Panc1 (cell line): ENCODE measurements around the gene UBTD2. TPM values are rescaled to one million over a fixed set of nuclear protein-coding genes. Genes with fewer than 3 reads are reported as not detected.
A peak's percentile ranks its signal among the peaks of the same experiment; 100 is the strongest.

ENCODE experiments used
- ATAC-seq: fragments of 200-7000 bp; cut with Tn5 transposase; 2 replicates; pipeline ENCODE4 v1.9.1; 2020; ENCODE audit warnings: mild to moderate bottlenecking, moderate library complexity
- BruUV-seq: library from RNA; stranded (reverse); fragments of 400-500 nt; replicated peaks from 2 replicates; lab custom pipeline; 2021; lab: Mats Ljungman, UMichigan
- CTCF ChIA-PET: fragments of 300-600 bp; sonication (Branson Sonifier 250); formaldehyde crosslinking; loops from one replicate; lab custom pipeline; 2022; ENCODE audit warnings: antibody characterized with exemption; lab: Charles Lee
- POLR2A ChIA-PET: fragments of 300-600 bp; sonication (Branson Sonifier 250); formaldehyde crosslinking; loops from one replicate; lab custom pipeline; 2022; ENCODE audit warnings: antibody characterized with exemption; lab: Charles Lee
- DNase-seq: peaks from one replicate; pipeline ENCODE4 v3.0.0-alpha.2; 2010; ENCODE audit warnings: low read depth, low spot score
- H3K27ac ChIP-seq: 2 replicates; pipeline ENCODE4 v1.5.1; 2011; ENCODE audit warnings: mild to moderate bottlenecking, low read length, inconsistent platforms
- H3K27me3 ChIP-seq: fragments of 200-500 bp; sonication (Bioruptor generic); 2 replicates; pipeline ENCODE4 v1.6.0; 2014; ENCODE audit warnings: low read length, inconsistent platforms; ENCODE audit not compliant: control insufficient read depth, insufficient read depth
- H3K36me3 ChIP-seq: fragments of 200-500 bp; sonication (Bioruptor generic); 2 replicates; pipeline ENCODE4 v1.5.1; 2014; ENCODE audit warnings: inconsistent platforms, mild to moderate bottlenecking, low read length, moderate library complexity; ENCODE audit not compliant: control insufficient read depth, insufficient read depth
- H3K4me1 ChIP-seq: 2 replicates; pipeline ENCODE4 v1.5.1; 2011; ENCODE audit warnings: inconsistent platforms, mild to moderate bottlenecking, low read length, moderate library complexity; ENCODE audit not compliant: control insufficient read depth, insufficient read depth
- H3K4me3 ChIP-seq, 2 experiments: 2 replicates each; pipeline ENCODE4 v1.5.1; 2011 to 2012; ENCODE audit warnings: low read depth in 2 of 2, low read length in 2 of 2, mild to moderate bottlenecking in 2 of 2, inconsistent platforms in 1 of 2, moderate library complexity in 1 of 2
- H3K9me3 ChIP-seq: fragments of 200-500 bp; sonication (Bioruptor generic); 2 replicates; pipeline ENCODE4 v1.5.1; 2014; ENCODE audit warnings: low read depth, mild to moderate bottlenecking, inconsistent platforms, low read length, moderate library complexity; ENCODE audit not compliant: control insufficient read depth, insufficient read depth
- POLR2AphosphoS5 ChIP-seq: IDR thresholded peaks from 2 replicates; pipeline ENCODE4 v1.6.1; 2012; ENCODE audit warnings: mild to moderate bottlenecking, low read depth, low read length, moderate library complexity
- SIN3A ChIP-seq: IDR thresholded peaks from 2 replicates; pipeline ENCODE4 v1.6.1; 2012; ENCODE audit warnings: low read depth, mild to moderate bottlenecking, low read length, moderate library complexity, borderline replicate concordance; ENCODE audit not compliant: insufficient read depth
- TCF7L2 ChIP-seq: IDR thresholded peaks from 2 replicates; pipeline ENCODE4 v1.6.1; 2011; ENCODE audit warnings: mild to moderate bottlenecking, low read depth, low read length, inconsistent platforms
- in situ Hi-C: cut with HindIII; loops from 2 replicates; pipeline ENCODE4 v1.10.0; 2016; ENCODE audit warnings: low sequenced_read_pairs, low pct_unique_long_range_greater_than_20kb
- intact Hi-C: fragments of 100-400 bp; cut with micrococcal nuclease; formaldehyde crosslinking; loops from one replicate; pipeline ENCODE4 v1.10.0; 2022; ENCODE audit not compliant: unreplicated experiment
- total RNA-seq: library from RNA; stranded (reverse); gene quantifications from one replicate; pipeline ENCODE4 v1.2.1, GENCODE V29; 2021; ENCODE audit not compliant: unreplicated experiment
- TF ChIP-seq, protein P1 (sequence below), 2 experiments: IDR thresholded peaks; 2 replicates each; pipeline ENCODE4 v1.6.1; 2011 to 2012; ENCODE audit warnings: low read depth in 2 of 2, control low read depth in 1 of 2, low read length in 1 of 2, mild to moderate bottlenecking in 1 of 2, moderate library complexity in 1 of 2; ENCODE audit not compliant: insufficient read depth in 1 of 2
- TF ChIP-seq, protein P2 (sequence below): fragments of 450-650 bp; IDR thresholded peaks from 2 replicates; pipeline ENCODE4 v1.5.1; 2017; ENCODE audit warnings: mild to moderate bottlenecking

The UBTD2 gene
- total RNA-seq, 1 experiment from 2014 or later, result 32.5 TPM

DNA sequence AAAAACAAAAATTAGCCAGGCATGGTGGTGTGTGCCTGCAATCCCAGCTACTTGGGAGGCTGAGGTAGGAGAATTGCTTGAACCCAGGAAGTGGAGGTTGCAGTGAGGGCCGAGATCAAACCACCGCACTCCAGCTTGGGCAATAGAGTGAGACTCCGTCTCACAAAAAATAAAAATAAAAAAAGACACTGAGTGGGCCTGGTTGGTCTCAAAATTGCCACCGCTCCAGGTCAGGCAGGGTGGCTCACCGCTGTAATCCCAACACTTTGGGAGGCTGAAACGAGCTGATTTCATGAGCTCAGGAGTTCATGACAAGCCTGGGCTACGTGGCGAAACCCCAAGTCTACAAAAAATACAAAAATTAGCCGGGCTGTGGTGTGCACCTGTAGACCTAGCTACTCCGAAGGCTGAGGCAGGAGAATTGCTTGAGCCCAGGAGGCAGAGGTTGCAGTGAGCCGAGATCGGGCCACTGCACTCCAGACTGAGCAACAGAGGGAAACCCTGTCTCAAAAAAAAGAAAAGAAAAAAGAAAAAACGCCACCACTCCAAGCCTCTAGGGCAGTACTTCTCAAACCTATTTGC lies 97.4 kb downstream of the UBTD2 start:
- Histone ChIP-seq H3K4me1 (peaks cover 14% of the 10 kb centered on the region; the same call in 1 of the 2 replicates), H3K27me3 (no peaks in the 10 kb centered on the region), H3K9me3 (no peaks in the 10 kb centered on the region), H3K36me3 (no peaks in the 10 kb centered on the region; the same call in 1 of the 2 replicates), H3K27ac (peak overlapping the region; percentile 81), H3K4me3 (peak overlapping the region; percentile 85 to 94)
- in situ Hi-C loops (no loop called here), intact Hi-C loops (no loop called here)
- TF ChIP-seq TCF7L2, result no peak
- TF ChIP-seq POLR2AphosphoS5, result no peak
- TF ChIP-seq, protein P1, sequence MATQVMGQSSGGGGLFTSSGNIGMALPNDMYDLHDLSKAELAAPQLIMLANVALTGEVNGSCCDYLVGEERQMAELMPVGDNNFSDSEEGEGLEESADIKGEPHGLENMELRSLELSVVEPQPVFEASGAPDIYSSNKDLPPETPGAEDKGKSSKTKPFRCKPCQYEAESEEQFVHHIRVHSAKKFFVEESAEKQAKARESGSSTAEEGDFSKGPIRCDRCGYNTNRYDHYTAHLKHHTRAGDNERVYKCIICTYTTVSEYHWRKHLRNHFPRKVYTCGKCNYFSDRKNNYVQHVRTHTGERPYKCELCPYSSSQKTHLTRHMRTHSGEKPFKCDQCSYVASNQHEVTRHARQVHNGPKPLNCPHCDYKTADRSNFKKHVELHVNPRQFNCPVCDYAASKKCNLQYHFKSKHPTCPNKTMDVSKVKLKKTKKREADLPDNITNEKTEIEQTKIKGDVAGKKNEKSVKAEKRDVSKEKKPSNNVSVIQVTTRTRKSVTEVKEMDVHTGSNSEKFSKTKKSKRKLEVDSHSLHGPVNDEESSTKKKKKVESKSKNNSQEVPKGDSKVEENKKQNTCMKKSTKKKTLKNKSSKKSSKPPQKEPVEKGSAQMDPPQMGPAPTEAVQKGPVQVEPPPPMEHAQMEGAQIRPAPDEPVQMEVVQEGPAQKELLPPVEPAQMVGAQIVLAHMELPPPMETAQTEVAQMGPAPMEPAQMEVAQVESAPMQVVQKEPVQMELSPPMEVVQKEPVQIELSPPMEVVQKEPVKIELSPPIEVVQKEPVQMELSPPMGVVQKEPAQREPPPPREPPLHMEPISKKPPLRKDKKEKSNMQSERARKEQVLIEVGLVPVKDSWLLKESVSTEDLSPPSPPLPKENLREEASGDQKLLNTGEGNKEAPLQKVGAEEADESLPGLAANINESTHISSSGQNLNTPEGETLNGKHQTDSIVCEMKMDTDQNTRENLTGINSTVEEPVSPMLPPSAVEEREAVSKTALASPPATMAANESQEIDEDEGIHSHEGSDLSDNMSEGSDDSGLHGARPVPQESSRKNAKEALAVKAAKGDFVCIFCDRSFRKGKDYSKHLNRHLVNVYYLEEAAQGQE (IDR thresholded peaks at IDR 0.05; ENCODE audit: insufficient read depth in 1 of 2, low read depth in 2 of 2, low read length in 1 of 2), result no peak
- TF ChIP-seq SIN3A, result no peak
- TF ChIP-seq, protein P2, sequence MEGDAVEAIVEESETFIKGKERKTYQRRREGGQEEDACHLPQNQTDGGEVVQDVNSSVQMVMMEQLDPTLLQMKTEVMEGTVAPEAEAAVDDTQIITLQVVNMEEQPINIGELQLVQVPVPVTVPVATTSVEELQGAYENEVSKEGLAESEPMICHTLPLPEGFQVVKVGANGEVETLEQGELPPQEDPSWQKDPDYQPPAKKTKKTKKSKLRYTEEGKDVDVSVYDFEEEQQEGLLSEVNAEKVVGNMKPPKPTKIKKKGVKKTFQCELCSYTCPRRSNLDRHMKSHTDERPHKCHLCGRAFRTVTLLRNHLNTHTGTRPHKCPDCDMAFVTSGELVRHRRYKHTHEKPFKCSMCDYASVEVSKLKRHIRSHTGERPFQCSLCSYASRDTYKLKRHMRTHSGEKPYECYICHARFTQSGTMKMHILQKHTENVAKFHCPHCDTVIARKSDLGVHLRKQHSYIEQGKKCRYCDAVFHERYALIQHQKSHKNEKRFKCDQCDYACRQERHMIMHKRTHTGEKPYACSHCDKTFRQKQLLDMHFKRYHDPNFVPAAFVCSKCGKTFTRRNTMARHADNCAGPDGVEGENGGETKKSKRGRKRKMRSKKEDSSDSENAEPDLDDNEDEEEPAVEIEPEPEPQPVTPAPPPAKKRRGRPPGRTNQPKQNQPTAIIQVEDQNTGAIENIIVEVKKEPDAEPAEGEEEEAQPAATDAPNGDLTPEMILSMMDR, result no peak
- POLR2A ChIA-PET, result no interaction called here
- DNase-seq (no peak), ATAC-seq (no peak)
- CTCF ChIA-PET, result interaction anchor here (0.7 kb wide), 1 partner anchor 105 kb away, joined by 3 read pairs; no protein-coding TSS in a partner anchor
- no TSS peak for BruUV-seq

DNA sequence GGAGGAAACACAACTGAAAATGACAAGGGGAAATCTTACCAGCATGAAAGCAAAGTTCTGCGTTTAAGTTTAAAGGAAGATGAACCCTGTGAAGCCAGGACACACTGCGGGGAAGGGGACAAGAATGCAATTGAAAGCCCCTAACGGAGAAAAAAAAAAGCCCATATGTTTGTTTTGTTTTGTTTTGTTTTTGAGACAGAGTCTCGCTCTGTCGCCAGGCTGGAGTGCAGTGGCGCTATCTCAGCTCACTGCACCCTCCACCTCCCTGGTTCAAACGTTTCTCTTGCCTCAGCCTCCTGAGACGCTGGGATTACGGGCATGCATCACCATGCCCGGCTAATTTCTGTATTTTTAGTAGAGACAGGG lies 98.5 kb downstream of the UBTD2 start:
- DNase-seq (no peak), ATAC-seq (no peak)
- ChIA-PET POLR2A (no interaction called here), CTCF (no interaction called here)
- Histone ChIP-seq H3K27me3 (no peaks in the 10 kb centered on the region), H3K36me3 (no peaks in the 10 kb centered on the region; the same call in 1 of the 2 replicates), H3K9me3 (no peaks in the 10 kb centered on the region), H3K27ac (no peak overlapping the region), H3K4me3 (no peak overlapping the region), H3K4me1 (peaks cover 14% of the 10 kb centered on the region; the same call in 1 of the 2 replicates)
- in situ Hi-C loops, result no loop called here
- BruUV-seq, result no TSS peak
- TF ChIP-seq, protein P1 (IDR thresholded peaks at IDR 0.05; ENCODE audit: insufficient read depth in 1 of 2, low read depth in 2 of 2, low read length in 1 of 2), result no peak
- TF ChIP-seq SIN3A (no peak), POLR2AphosphoS5 (no peak), TCF7L2 (no peak)
- TF ChIP-seq, protein P2, result no peak
- intact Hi-C loops, result no loop called here
